Endothelial cell of umbilical vein (primary cell): ENCODE data around the gene SRCIN1. TPM values are rescaled to one million over a fixed set of nuclear protein-coding genes. Genes with fewer than 3 reads are reported as not detected.

Experiments used
- BruUV-seq: library from RNA; stranded (reverse); fragments of 400-500 nt; replicated peaks from 2 replicates; lab custom pipeline; 2021; lab: Mats Ljungman, UMichigan
- CTCF ChIA-PET: fragments of 300-600, 350-600 bp; sonication (Branson Sonifier 250); formaldehyde crosslinking; loops from one replicate; lab custom pipeline; 2021; ENCODE audit warnings: antibody characterized with exemption, inconsistent platforms; lab: Charles Lee
- POLR2A ChIA-PET: fragments of 300-600, 350-600 bp; sonication (Branson Sonifier 250); formaldehyde crosslinking; loops from one replicate; lab custom pipeline; 2021; ENCODE audit warnings: antibody characterized with exemption, inconsistent platforms; lab: Charles Lee
- DNase-seq: peaks from one replicate; pipeline ENCODE4 v3.0.0-alpha.2; 2011; ENCODE audit warnings: low read depth, low spot score
- FAIRE-seq: peaks from 2 replicates; lab custom pipeline; 2011; peaks lifted over from hg19 to GRCh38; lab: Jason Lieb, UNC
- H2AFZ ChIP-seq: 2 replicates; pipeline ENCODE4 v1.6.0; 2012; ENCODE audit warnings: low read depth, low read length, control low read depth, inconsistent platforms
- H3K27ac ChIP-seq: 2 replicates; pipeline ENCODE4 v1.5.1; 2011; ENCODE audit warnings: low read depth, mild to moderate bottlenecking, control low read depth, low read length, moderate library complexity; ENCODE audit not compliant: insufficient read depth
- H3K27me3 ChIP-seq, 2 experiments: 2 replicates each; pipeline versions ENCODE4 v1.6.0 to v1.6.1; 2011; ENCODE audit warnings: low read length in 2 of 2, mixed read lengths in 1 of 2; ENCODE audit not compliant: control insufficient read depth in 2 of 2, insufficient read depth in 2 of 2
- H3K36me3 ChIP-seq, 2 experiments: 2 replicates in 1 of 2; 3 replicates in 1 of 2; pipeline ENCODE4 v1.5.1; 2011; ENCODE audit warnings: low read length in 2 of 2, mild to moderate bottlenecking in 1 of 2, moderate library complexity in 1 of 2; ENCODE audit not compliant: control insufficient read depth in 2 of 2, insufficient read depth in 2 of 2; ENCODE audit errors: extremely low read depth in 1 of 2
- H3K4me1 ChIP-seq: 3 replicates; pipeline ENCODE4 v1.5.1; 2011; ENCODE audit warnings: mild to moderate bottlenecking, low read length; ENCODE audit not compliant: control insufficient read depth, insufficient read depth; ENCODE audit errors: extremely low read depth
- H3K4me2 ChIP-seq: 2 replicates; pipeline ENCODE4 v1.6.1; 2011; ENCODE audit warnings: low read length, control low read depth, mixed read lengths; ENCODE audit not compliant: insufficient read depth
- H3K4me3 ChIP-seq, 3 experiments: fragments of 200-600 bp in 1 of 3; sonication (generic), shearing (Covaris generic) in 1 of 3; replicated peaks in 1 of 3; 2 replicates each; pipeline ENCODE4 v1.5.1; 2011 to 2016; ENCODE audit warnings: control low read depth in 3 of 3, low read length in 3 of 3, mild to moderate bottlenecking in 2 of 3, inconsistent platforms in 1 of 3, low read depth in 1 of 3, moderate library complexity in 1 of 3; ENCODE audit not compliant: insufficient read depth in 1 of 3
- H3K79me2 ChIP-seq: 2 replicates; pipeline ENCODE4 v1.6.0; 2012; ENCODE audit warnings: low read length, inconsistent platforms; ENCODE audit not compliant: control insufficient read depth, insufficient read depth
- H3K9ac ChIP-seq: replicated peaks from 2 replicates; pipeline ENCODE3; 2011; ENCODE audit warnings: low read length, control low read depth; ENCODE audit not compliant: insufficient read depth; ENCODE audit errors: extremely low read depth
- H3K9me1 ChIP-seq: replicated peaks from 3 replicates; pipeline ENCODE4 v1.6.0; 2011; ENCODE audit warnings: mild to moderate bottlenecking, low read length; ENCODE audit not compliant: control insufficient read depth, insufficient read depth; ENCODE audit errors: extremely low read depth
- H3K9me3 ChIP-seq: replicated peaks from 2 replicates; pipeline ENCODE4 v1.5.1; 2012; ENCODE audit warnings: low read length, inconsistent platforms; ENCODE audit not compliant: control insufficient read depth, insufficient read depth
- H4K20me1 ChIP-seq: replicated peaks from 2 replicates; pipeline ENCODE3; 2011; ENCODE audit warnings: mild to moderate bottlenecking, low read length; ENCODE audit not compliant: control insufficient read depth, insufficient read depth; ENCODE audit errors: extremely low read depth
- EZH2 ChIP-seq: IDR thresholded peaks from 2 replicates; pipeline ENCODE4 v1.6.1; 2012; ENCODE audit warnings: borderline replicate concordance, low read depth, mild to moderate bottlenecking, moderate library complexity, low read length, inconsistent platforms; ENCODE audit not compliant: severe bottlenecking
- FOS ChIP-seq: IDR thresholded peaks from 2 replicates; pipeline ENCODE4 v1.6.1; 2011; ENCODE audit warnings: mild to moderate bottlenecking, low read length, moderate library complexity, borderline replicate concordance; ENCODE audit not compliant: insufficient read depth
- GATA2 ChIP-seq: IDR thresholded peaks from 2 replicates; pipeline ENCODE4 v1.7.0; 2011; ENCODE audit warnings: low read depth, mild to moderate bottlenecking, moderate library complexity, mixed read lengths, low read length; ENCODE audit not compliant: insufficient read length, insufficient read depth
- JUN ChIP-seq: IDR thresholded peaks from 2 replicates; pipeline ENCODE4 v1.6.1; 2011; ENCODE audit warnings: borderline replicate concordance, low read depth; ENCODE audit not compliant: insufficient read length, insufficient read depth
- MYC ChIP-seq: IDR thresholded peaks from one replicate; pipeline ENCODE4 v1.6.1; 2011; ENCODE audit warnings: mild to moderate bottlenecking, low read depth, low read length
- POLR2A ChIP-seq: IDR thresholded peaks from 2 replicates; pipeline ENCODE4 v1.6.1; 2012; ENCODE audit warnings: low read depth, mild to moderate bottlenecking, control low read depth, low read length
- POLR2AphosphoS5 ChIP-seq: IDR thresholded peaks from 2 replicates; pipeline ENCODE4 v1.6.1; 2012; ENCODE audit warnings: low read depth, mild to moderate bottlenecking, control low read depth, low read length, moderate library complexity; ENCODE audit not compliant: insufficient read depth
- dilution Hi-C: fragments of 300-500 bp; cut with MboI; formaldehyde crosslinking; loops from one replicate; pipeline ENCODE4 v1.15.0; 2019; ENCODE audit warnings: low sequenced_read_pairs; ENCODE audit not compliant: extremely low pct_ligation_motif_present
- intact Hi-C: fragments of 100-400 bp; cut with micrococcal nuclease; formaldehyde crosslinking; loops from one replicate; pipeline ENCODE4 v1.10.0; 2022
- polyA plus RNA-seq, 4 experiments: library from polyadenylated mRNA; depleted of rRNA in 3 of 4; stranded (reverse) in 3 of 4; unstranded in 1 of 4; fragments of >200 nt; gene quantifications; 2 replicates each; pipeline versions ENCODE4 v1.2.1 to v1.2.3, GENCODE V29; 2011 to 2012; ENCODE audit warnings: missing spikeins in 1 of 4
- total RNA-seq: library from RNA; stranded (reverse); gene quantifications from 2 replicates; pipeline ENCODE4 v1.2.3, GENCODE V29; 2021
- TF ChIP-seq, protein P1 (sequence below): IDR thresholded peaks from 2 replicates; pipeline ENCODE4 v1.6.1; 2011; ENCODE audit not compliant: insufficient read depth, insufficient read length
- TF ChIP-seq, protein P2 (sequence below), 2 donors: IDR thresholded peaks; 1 replicate in 1 of 2; 2 replicates in 1 of 2; pipeline ENCODE4 v1.5.1; 2011; ENCODE audit warnings: low read length in 2 of 2, mild to moderate bottlenecking in 2 of 2, moderate library complexity in 2 of 2, control low read depth in 1 of 2, inconsistent platforms in 1 of 2, low read depth in 1 of 2; ENCODE audit not compliant: insufficient read depth in 1 of 2; ENCODE audit errors: extremely low read depth in 1 of 2

SRCIN1 gene
- total and polyA plus RNA-seq, 2 donors (not counting 3 experiments of a cell fraction or from before 2014, with no cell fraction given): 0.15 to 0.35 TPM

DNA sequence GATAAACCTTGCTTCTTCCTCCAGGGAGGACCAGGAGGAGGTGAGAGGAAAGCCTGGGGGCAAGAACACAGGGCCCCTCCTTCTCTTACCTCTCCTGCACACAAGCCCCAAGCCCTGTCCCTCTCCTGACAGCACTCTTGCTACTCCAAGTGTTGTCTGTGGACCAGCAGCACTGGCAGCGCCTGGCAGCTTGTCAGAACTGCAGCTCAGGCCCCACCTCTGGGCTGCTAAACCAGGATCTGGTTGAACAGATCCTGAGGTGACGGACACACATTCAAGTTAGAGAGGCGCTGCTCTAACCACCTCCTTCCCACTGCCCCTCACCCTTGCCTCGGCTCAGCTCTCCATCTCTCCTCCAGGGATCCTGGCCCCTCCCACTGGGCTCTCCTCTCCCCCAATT, 56.5 kb downstream of the SRCIN1 start:
- Histone ChIP-seq H3K4me1 (no peaks in the 10 kb centered on the region), H3K79me2 (no peaks in the 10 kb centered on the region), H3K27me3 (peaks cover 0 to 8% of the 10 kb centered on the region in 2 experiments), H2AFZ (no peak overlapping the region), H3K9me1 (no peaks in the 10 kb centered on the region), H3K36me3 (no peaks in the 10 kb centered on the region), H3K9me3 (no peaks in the 10 kb centered on the region), H3K4me3 (no peak overlapping the region), H3K4me2 (no peak overlapping the region), H4K20me1 (no peaks in the 10 kb centered on the region), H3K9ac (no peak overlapping the region), H3K27ac (no peak overlapping the region)
- ChIA-PET POLR2A (no interaction called here), CTCF (interaction anchor here (1.1 to 3.4 kb wide), 3 partner anchors 9 to 40 kb away, joined by 4 to 19 read pairs (median 14); no protein-coding TSS in a partner anchor)
- DNase-seq (no peak), FAIRE-seq (no peak)
- intact Hi-C loops: no loop called here
- BruUV-seq: no TSS peak
- TF ChIP-seq EZH2: no peak
- TF ChIP-seq, protein P1, sequence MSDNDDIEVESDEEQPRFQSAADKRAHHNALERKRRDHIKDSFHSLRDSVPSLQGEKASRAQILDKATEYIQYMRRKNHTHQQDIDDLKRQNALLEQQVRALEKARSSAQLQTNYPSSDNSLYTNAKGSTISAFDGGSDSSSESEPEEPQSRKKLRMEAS: no peak
- TF ChIP-seq, protein P2, sequence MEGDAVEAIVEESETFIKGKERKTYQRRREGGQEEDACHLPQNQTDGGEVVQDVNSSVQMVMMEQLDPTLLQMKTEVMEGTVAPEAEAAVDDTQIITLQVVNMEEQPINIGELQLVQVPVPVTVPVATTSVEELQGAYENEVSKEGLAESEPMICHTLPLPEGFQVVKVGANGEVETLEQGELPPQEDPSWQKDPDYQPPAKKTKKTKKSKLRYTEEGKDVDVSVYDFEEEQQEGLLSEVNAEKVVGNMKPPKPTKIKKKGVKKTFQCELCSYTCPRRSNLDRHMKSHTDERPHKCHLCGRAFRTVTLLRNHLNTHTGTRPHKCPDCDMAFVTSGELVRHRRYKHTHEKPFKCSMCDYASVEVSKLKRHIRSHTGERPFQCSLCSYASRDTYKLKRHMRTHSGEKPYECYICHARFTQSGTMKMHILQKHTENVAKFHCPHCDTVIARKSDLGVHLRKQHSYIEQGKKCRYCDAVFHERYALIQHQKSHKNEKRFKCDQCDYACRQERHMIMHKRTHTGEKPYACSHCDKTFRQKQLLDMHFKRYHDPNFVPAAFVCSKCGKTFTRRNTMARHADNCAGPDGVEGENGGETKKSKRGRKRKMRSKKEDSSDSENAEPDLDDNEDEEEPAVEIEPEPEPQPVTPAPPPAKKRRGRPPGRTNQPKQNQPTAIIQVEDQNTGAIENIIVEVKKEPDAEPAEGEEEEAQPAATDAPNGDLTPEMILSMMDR (IDR thresholded peaks at IDR 0.05; ENCODE audit: extremely low read depth in 1 of 2, insufficient read depth in 1 of 2, low read depth in 1 of 2, low read length in 2 of 2): no peak
- no peak for TF ChIP-seq GATA2
- no peak for TF ChIP-seq POLR2A
- no peak for TF ChIP-seq FOS
- TF ChIP-seq MYC: no peak
- TF ChIP-seq JUN: no peak
- TF ChIP-seq POLR2AphosphoS5: no peak
- dilution Hi-C loops: no loop called here
